ENCODE data around the gene DPYD. TPM values are rescaled to one million over a fixed set of nuclear protein-coding genes. Genes with fewer than 3 reads are reported as not detected.

DPYD gene
- total RNA-seq, 2 experiments from 2014 or later: 34.4 to 35.9 TPM

GRCh38 chr1:97853221-97853620 is 67.6 kb downstream of the DPYD start:
- H3K27me3 ChIP-seq (ENCODE audit: control insufficient read depth in 1 of 2, insufficient read depth in 2 of 2, low read length in 2 of 2): no peaks in the 10 kb centered on the region
- H3K36me3 Mint-ChIP-seq (ENCODE audit: low read depth): peaks cover 35% of the 10 kb centered on the region
- no peaks in the 10 kb centered on the region for H3K27me3 Mint-ChIP-seq
- intact Hi-C loops (cut with DNase I, micrococcal nuclease): no loop called here
- peaks cover 5% of the 10 kb centered on the region for H3K36me3 ChIP-seq (ENCODE audit: insufficient read depth, low read length)
- no peak for ATAC-seq (ENCODE audit: poor library complexity)
- H3K27ac Mint-ChIP-seq: no peak overlapping the region
- no peaks in the 10 kb centered on the region for H3K9me3 ChIP-seq (ENCODE audit: control insufficient read depth in 1 of 2, insufficient read depth in 1 of 2, low read length in 2 of 2)
- no peak overlapping the region for H3K4me3 ChIP-seq (ENCODE audit: low read length)
- DNase-seq: no peak
- CTCF ChIA-PET: no interaction called here
- H3K4me1 Mint-ChIP-seq (ENCODE audit: low read depth): peaks cover 62% of the 10 kb centered on the region
- no peaks in the 10 kb centered on the region for H3K9me3 Mint-ChIP-seq
- no peak for TF ChIP-seq CTCF (IDR thresholded peaks at IDR 0.05)
- POLR2A ChIA-PET: interaction anchor here (0.6 kb wide), 1 partner anchor 19 kb away, joined by 3 read pairs; no protein-coding TSS in a partner anchor
- no peak overlapping the region for H3K4me3 Mint-ChIP-seq
- no peak overlapping the region for H3K27ac ChIP-seq (ENCODE audit: low read depth in 1 of 2, low read length in 2 of 2)
- no peaks in the 10 kb centered on the region for H3K4me1 ChIP-seq (ENCODE audit: insufficient read depth, low read length)

GRCh38 chr1:97849345-97850340 is 71.2 kb downstream of the DPYD start:
- no peaks in the 10 kb centered on the region for H3K27me3 Mint-ChIP-seq
- DNase-seq (peak in 2 of 14 experiments; percentile 22 to 40), ATAC-seq (ENCODE audit: poor library complexity) (no peak)
- Histone ChIP-seq H3K4me1 (ENCODE audit: insufficient read depth, low read length) (no peaks in the 10 kb centered on the region), H3K9me3 (ENCODE audit: control insufficient read depth in 1 of 2, insufficient read depth in 1 of 2, low read length in 2 of 2) (peaks cover 0 to 7% of the 10 kb centered on the region in 2 experiments), H3K4me3 (ENCODE audit: low read length) (no peak overlapping the region), H3K27ac (ENCODE audit: low read depth in 1 of 2, low read length in 2 of 2) (no peak overlapping the region), H3K27me3 (ENCODE audit: control insufficient read depth in 1 of 2, insufficient read depth in 2 of 2, low read length in 2 of 2) (no peaks in the 10 kb centered on the region), H3K36me3 (ENCODE audit: insufficient read depth, low read length) (peaks cover 13% of the 10 kb centered on the region)
- H3K27ac Mint-ChIP-seq: no peak overlapping the region
- CTCF ChIA-PET: no interaction called here
- no peak for TF ChIP-seq CTCF (IDR thresholded peaks at IDR 0.05)
- intact Hi-C loops (cut with DNase I, micrococcal nuclease): no loop called here
- no peak overlapping the region for H3K4me3 Mint-ChIP-seq
- POLR2A ChIA-PET: no interaction called here
- peaks cover 17% of the 10 kb centered on the region for H3K36me3 Mint-ChIP-seq (ENCODE audit: low read depth)
- no peaks in the 10 kb centered on the region for H3K9me3 Mint-ChIP-seq
- peaks cover 39% of the 10 kb centered on the region for H3K4me1 Mint-ChIP-seq (ENCODE audit: low read depth)

- Mint-ChIP-seq H3K36me3 (ENCODE audit: low read depth) (peaks cover 19% of the 10 kb centered on the region), H3K9me3 (no peaks in the 10 kb centered on the region), H3K4me3 (no peak overlapping the region), H3K27me3 (no peaks in the 10 kb centered on the region), H3K4me1 (ENCODE audit: low read depth) (peaks cover 17% of the 10 kb centered on the region), H3K27ac (no peak overlapping the region)
- no peak for TF ChIP-seq CTCF (IDR thresholded peaks at IDR 0.05)
- Histone ChIP-seq H3K27me3 (ENCODE audit: control insufficient read depth in 1 of 2, insufficient read depth in 2 of 2, low read length in 2 of 2) (no peaks in the 10 kb centered on the region), H3K27ac (ENCODE audit: low read depth in 1 of 2, low read length in 2 of 2) (no peak overlapping the region), H3K36me3 (ENCODE audit: insufficient read depth, low read length) (peaks cover 11% of the 10 kb centered on the region), H3K9me3 (ENCODE audit: control insufficient read depth in 1 of 2, insufficient read depth in 1 of 2, low read length in 2 of 2) (peaks cover 0 to 7% of the 10 kb centered on the region in 2 experiments), H3K4me1 (ENCODE audit: insufficient read depth, low read length) (no peaks in the 10 kb centered on the region), H3K4me3 (ENCODE audit: low read length) (no peak overlapping the region)
- ChIA-PET POLR2A (no interaction called here), CTCF (no interaction called here)
- ATAC-seq (ENCODE audit: poor library complexity): no peak
- DNase-seq: no peak
- intact Hi-C loops (cut with DNase I, micrococcal nuclease): no loop called here
These were observed 75.0 kb downstream of the DPYD start for GRCh38 chr1:97845805-97846204.

All from CD4-positive, alpha-beta T cell (primary cell).